Measurements from ENCODE around the gene DUSP22. TPM values are rescaled to one million over a fixed set of nuclear protein-coding genes. Genes with fewer than 3 reads are reported as not detected.

Gene DUSP22
- total and polyA plus RNA-seq, 9 of the 15 experiments (the other 6 are each of a cell fraction or from before 2014, with no cell fraction given), result 9.3 to 19.4 (median 11.8) TPM

- Histone ChIP-seq H3K9me3 (replicated peaks; ENCODE audit: control insufficient read depth, insufficient read depth, low read depth, low read length) (no peaks in the 10 kb centered on the region), H3K27ac (ENCODE audit: extremely low read depth, low read depth, low read length) (no peak overlapping the region), H4K20me1 (replicated peaks; ENCODE audit: control insufficient read depth, insufficient read depth, low read length) (no peaks in the 10 kb centered on the region; the same call in none of the 2 replicates), H3K27me3 (ENCODE audit: control insufficient read depth in 2 of 2, insufficient read depth in 2 of 2, low read length in 2 of 2) (peaks cover 61 to 73% of the 10 kb centered on the region in 2 experiments), H3K4me1 (replicated peaks in 1 of 2; ENCODE audit: control insufficient read depth in 2 of 2, insufficient read depth in 2 of 2, low read length in 2 of 2) (no peaks in the 10 kb centered on the region; a peak in 1 of 5 replicates), H2AFZ (ENCODE audit: low read depth, low read length) (no peak overlapping the region), H3K4me2 (ENCODE audit: insufficient read depth, low read length) (no peak overlapping the region), H3K79me2 (ENCODE audit: control insufficient read depth, insufficient read depth, low read length) (no peaks in the 10 kb centered on the region), H3K4me3 (no peak overlapping the region), H3K9ac (ENCODE audit: insufficient read depth in 1 of 2, low read depth in 2 of 2, low read length in 2 of 2) (no peak overlapping the region), H3K36me3 (ENCODE audit: control insufficient read depth, insufficient read depth, low read length) (no peaks in the 10 kb centered on the region), H3K9me1 (ENCODE audit: control insufficient read depth, insufficient read depth, low read length) (no peaks in the 10 kb centered on the region)
- in situ Hi-C loops (cut with MboI), result no loop called here
- ChIA-PET POLR2A (interaction anchor here (0.6 to 1.1 kb wide), 3 partner anchors 38 to 98 kb away, joined by 3 read pairs; no protein-coding TSS in a partner anchor), CTCF (ENCODE audit: low intra/inter-chr PET ratio) (no interaction called here)
- FAIRE-seq (no peak), ATAC-seq (no peak; the same call in 2 of the 3 replicates), DNase-seq (ENCODE audit: extremely low read depth in 1 of 4, low spot score in 3 of 4) (no peak)
- intact Hi-C loops (cut with micrococcal nuclease), result no loop called here
- BruUV-seq (replicated peaks), result no TSS peak
- WGBS (ENCODE audit: insufficient coverage, low coverage, missing lambda C conversion rate), result 2% methylated on average over 13 of the region's 13 CpGs
- TF ChIP-seq POLR3G (IDR thresholded peaks at IDR 0.05; ENCODE audit: extremely low read depth, insufficient read length, insufficient replicate concordance) (no peak), NFIX (CRISPR knock-in tag; IDR thresholded peaks at IDR 0.05; ENCODE audit: low read depth) (no peak), TAF7 (tag; IDR thresholded peaks at IDR 0.05) (no peak), NFRKB (IDR thresholded peaks at IDR 0.05; ENCODE audit: low read depth) (no peak), JUNB (CRISPR knock-in tag; conservative IDR thresholded peaks at IDR 0.05) (no peak)
Observed at GRCh38 chr6:398558-399078, 106.3 kb downstream of the DUSP22 start.
